Cardiac muscle cell (in vitro differentiated cells and primary cell): ENCODE data around the gene SPON1. TPM values are rescaled to one million over a fixed set of nuclear protein-coding genes. Genes with fewer than 3 reads are reported as not detected.
A peak's percentile ranks its signal among the peaks of the same experiment; 100 is the strongest.

Source experiments
- DNase-seq, 2 donors: peaks; one replicate each; pipeline versions ENCODE4 v3.0.0 to v3.0.0-alpha.2; 2010 to 2017; ENCODE audit warnings: low read depth in 1 of 2, low spot score in 1 of 2
- H3K27ac ChIP-seq: fragments of 200-600 bp; sonication (generic); 2 replicates; pipeline ENCODE4 v1.5.1; 2016
- H3K27me3 ChIP-seq: fragments of 200-600 bp; sonication (generic); 2 replicates; pipeline ENCODE4 v1.6.0; 2016; ENCODE audit warnings: control low read depth
- H3K36me3 ChIP-seq: fragments of 200-600 bp; sonication (generic); 2 replicates; pipeline ENCODE4 v1.5.1; 2016; ENCODE audit warnings: control low read depth
- H3K4me1 ChIP-seq: fragments of 200-600 bp; sonication (generic); 2 replicates; pipeline ENCODE4 v1.8.1; 2017; ENCODE audit warnings: low read depth, mild to moderate bottlenecking, mixed run types
- H3K4me3 ChIP-seq: fragments of 200-600 bp; sonication (generic); 2 replicates; pipeline ENCODE4 v1.5.1; 2016; ENCODE audit warnings: mild to moderate bottlenecking
- H3K9me3 ChIP-seq: fragments of 200-600 bp; sonication (generic); 2 replicates; pipeline ENCODE4 v1.5.1; 2017; ENCODE audit warnings: low read depth, mild to moderate bottlenecking, control low read depth
- CTCF ChIP-seq: IDR thresholded peaks from 2 replicates; pipeline ENCODE4 v1.5.1; 2012; ENCODE audit warnings: low read depth, mild to moderate bottlenecking, low read length
- polyA plus RNA-seq: library from polyadenylated mRNA; unstranded; fragments of >200 nt; fragmentation: Nextera tagmentation; extraction: Ambion mirVana; gene quantifications from 2 replicates; pipeline ENCODE4 v1.2.1, GENCODE V29; 2016
- total RNA-seq: library from RNA; depleted of rRNA; stranded (reverse); fragments of >200 nt; gene quantifications from 2 replicates; pipeline ENCODE4 v1.2.3, GENCODE V29; 2016

The SPON1 gene
- total and polyA plus RNA-seq, 2 experiments from 2014 or later: 13.3 to 22.0 TPM

DNA sequence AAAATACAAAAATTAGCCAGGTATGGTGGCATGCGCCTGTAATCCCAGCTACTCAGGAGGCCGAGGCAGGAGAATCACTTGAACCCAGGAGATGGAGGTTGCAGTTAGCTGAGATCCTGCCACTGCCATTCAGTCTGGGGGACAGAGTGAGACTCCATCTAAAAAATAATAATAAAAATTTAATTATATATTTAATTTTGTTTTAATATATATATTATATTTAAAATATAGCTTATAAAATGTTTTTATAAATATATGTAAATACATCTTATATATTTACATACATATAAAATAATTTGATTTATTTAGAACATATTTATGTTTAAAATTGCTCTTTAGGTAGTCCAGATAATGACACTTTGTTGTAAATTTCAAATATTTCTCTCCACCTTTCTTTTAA, 82.9 kb downstream of the SPON1 start:
- no peaks in the 10 kb centered on the region for H3K9me3 ChIP-seq
- H3K27me3 ChIP-seq: no peaks in the 10 kb centered on the region
- H3K27ac ChIP-seq: no peak overlapping the region
- no peaks in the 10 kb centered on the region for H3K36me3 ChIP-seq
- no peaks in the 10 kb centered on the region for H3K4me1 ChIP-seq
- H3K4me3 ChIP-seq: no peak overlapping the region
- no peak for DNase-seq
- TF ChIP-seq CTCF: no peak

- Histone ChIP-seq H3K27ac (no peak overlapping the region), H3K27me3 (no peaks in the 10 kb centered on the region), H3K36me3 (no peaks in the 10 kb centered on the region), H3K4me3 (no peak overlapping the region), H3K4me1 (no peaks in the 10 kb centered on the region), H3K9me3 (no peaks in the 10 kb centered on the region)
- DNase-seq: no peak
- no peak for TF ChIP-seq CTCF
Observed at GRCh38 chr11:14052198-14052597, 89.7 kb downstream of the SPON1 start.

DNA sequence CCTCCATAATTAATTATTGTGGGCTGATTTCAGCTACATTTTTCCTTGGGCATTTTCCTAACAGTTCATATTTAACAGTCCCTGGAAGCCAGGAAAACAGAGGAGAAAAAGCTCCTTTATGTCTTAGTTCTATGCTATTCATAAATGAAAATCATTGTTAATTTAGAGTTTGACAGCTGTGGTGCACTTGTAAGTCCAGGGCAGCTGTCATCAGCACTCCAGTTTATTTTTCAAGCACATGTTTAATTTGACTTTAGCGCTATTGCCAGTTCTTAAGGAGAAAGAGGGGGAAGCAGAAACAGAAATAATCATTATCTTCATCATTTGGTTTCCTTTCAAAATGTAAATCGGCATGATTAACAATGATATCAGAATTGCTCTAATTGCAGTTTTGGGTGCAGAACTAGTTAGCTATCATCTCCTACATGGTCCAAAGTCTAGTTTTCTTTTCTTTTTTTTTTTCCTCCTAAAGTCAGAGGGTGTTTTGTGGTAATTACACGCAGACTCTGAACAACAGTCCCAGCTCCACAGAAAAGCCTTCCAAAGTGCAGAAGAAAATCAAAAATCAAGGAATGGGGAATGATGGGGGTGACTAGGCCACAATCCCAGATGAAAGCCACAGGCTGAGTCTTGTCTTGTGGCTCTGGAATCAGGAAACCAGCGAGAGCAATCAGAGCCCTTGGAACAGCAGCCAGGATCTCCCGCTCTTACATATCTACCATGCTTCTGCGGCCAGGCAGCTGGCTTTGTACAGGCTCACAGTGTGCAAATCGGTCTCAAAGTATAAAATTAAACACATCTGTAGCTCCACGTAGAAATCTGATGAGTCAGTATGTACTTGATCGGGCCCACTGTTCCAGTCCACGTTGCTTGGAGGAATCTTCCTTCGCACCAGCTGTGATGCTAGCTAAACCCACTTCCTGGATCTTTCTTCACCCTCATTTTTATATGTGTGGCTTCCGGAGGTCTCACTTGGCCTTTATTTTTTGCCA, 91.9 kb downstream of the SPON1 start:
- Histone ChIP-seq H3K4me3 (no peak overlapping the region), H3K27ac (no peak overlapping the region), H3K36me3 (no peaks in the 10 kb centered on the region), H3K9me3 (no peaks in the 10 kb centered on the region), H3K27me3 (peaks cover 4% of the 10 kb centered on the region), H3K4me1 (no peaks in the 10 kb centered on the region)
- no peak for TF ChIP-seq CTCF
- peak in 1 of 2 donors; percentile 66 for DNase-seq

DNA sequence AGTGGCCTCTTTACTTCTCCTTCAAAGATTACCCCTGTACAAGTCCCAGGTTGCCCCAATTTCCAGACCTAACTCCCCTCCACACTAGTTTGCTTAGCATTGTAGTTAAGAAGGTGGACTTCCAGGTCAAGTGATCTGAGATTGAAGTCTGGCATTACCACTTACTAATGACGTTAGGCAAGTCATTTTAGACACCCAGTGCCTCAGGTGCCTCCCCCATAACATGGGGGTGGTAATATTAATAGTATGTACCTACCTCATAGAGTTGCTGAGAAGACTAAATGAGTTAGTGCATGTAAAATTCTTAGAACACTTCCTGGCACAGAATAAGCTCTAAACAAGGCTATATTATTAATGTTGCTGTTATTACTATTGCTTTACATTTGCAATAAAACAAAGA, 93.4 kb downstream of the SPON1 start:
- peaks cover 6% of the 10 kb centered on the region for H3K27me3 ChIP-seq
- H3K27ac ChIP-seq: no peak overlapping the region
- no peak for TF ChIP-seq CTCF
- H3K9me3 ChIP-seq: no peaks in the 10 kb centered on the region
- no peaks in the 10 kb centered on the region for H3K4me1 ChIP-seq
- H3K4me3 ChIP-seq: no peak overlapping the region
- no peak for DNase-seq
- no peaks in the 10 kb centered on the region for H3K36me3 ChIP-seq

DNA sequence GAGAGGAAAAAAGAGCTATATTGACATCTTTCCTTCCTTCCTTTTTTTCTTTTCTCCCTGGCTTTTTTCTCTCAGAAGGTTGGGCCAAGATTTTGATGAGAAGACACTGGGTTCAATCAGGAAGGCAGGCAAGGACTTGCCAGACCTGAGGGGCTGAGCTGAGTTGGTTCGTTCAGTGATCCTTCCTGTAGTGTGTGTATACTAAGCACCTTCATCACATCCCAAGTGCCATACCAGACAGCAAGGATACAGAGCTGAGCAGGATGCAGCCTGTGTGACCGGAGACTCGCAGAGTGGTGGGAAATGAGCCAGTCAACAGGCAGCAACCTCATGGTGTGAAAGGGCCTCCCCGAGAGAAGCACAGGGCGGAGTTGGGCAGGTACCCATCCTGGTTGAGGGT, 95.5 kb downstream of the SPON1 start:
- peaks cover 6% of the 10 kb centered on the region for H3K27me3 ChIP-seq
- TF ChIP-seq CTCF: no peak
- no peak overlapping the region for H3K27ac ChIP-seq
- no peak overlapping the region for H3K4me3 ChIP-seq
- no peaks in the 10 kb centered on the region for H3K4me1 ChIP-seq
- no peak for DNase-seq
- H3K9me3 ChIP-seq: no peaks in the 10 kb centered on the region
- H3K36me3 ChIP-seq: no peaks in the 10 kb centered on the region
